ENCODE data around the gene KIFAP3.

KIFAP3 gene

GRCh38 chr1:169893645-169894423, 180.7 kb downstream of the KIFAP3 start, which contains the start of gene SCYL3:
SCYL3 (minus strand) TSS chr1:169893896; CDS start chr1:169888840, 5,056 bp downstream.
- CTCF ChIA-PET, result interaction anchor here (1.0 to 1.1 kb wide), 2 partner anchors 9 to 10 kb away, joined by 3 to 4 read pairs; no protein-coding TSS in a partner anchor
- DNase-seq (ENCODE audit: low read depth, low spot score), result peak; percentile 90
- peak within 1 kb of the TSS; percentile 94 for H3K4me3 ChIP-seq (ENCODE audit: low read depth, low read length)
- POLR2A ChIA-PET, result interaction anchor here (0.6 to 1.2 kb wide), 4 partner anchors 13 to 765 kb away, joined by 3 to 5 read pairs (median 4); partner anchors contain the start of gene SLC19A2
- TF ChIP-seq CTCF (IDR thresholded peaks at IDR 0.05; ENCODE audit: insufficient read depth, low read length, missing control alignments), result no peak

GRCh38 chr1:169892927-169893644, 181.4 kb downstream of the KIFAP3 start:
- no peak for DNase-seq (ENCODE audit: low read depth, low spot score)
- ChIA-PET CTCF (interaction anchor here (1.1 kb wide), 1 partner anchor 9 kb away, joined by 4 read pairs; no protein-coding TSS in a partner anchor), POLR2A (interaction anchor here (0.6 to 1.2 kb wide), 3 partner anchors 19 to 765 kb away, joined by 3 to 4 read pairs (median 4); partner anchors contain the start of gene SLC19A2)
- H3K4me3 ChIP-seq (ENCODE audit: low read depth, low read length), result peak overlapping the region; percentile 94
- no peak for TF ChIP-seq CTCF (IDR thresholded peaks at IDR 0.05; ENCODE audit: insufficient read depth, low read length, missing control alignments)

GRCh38 chr1:169892176-169892926, 182.1 kb downstream of the KIFAP3 start:
- peak overlapping the region; percentile 94 for H3K4me3 ChIP-seq (ENCODE audit: low read depth, low read length)
- ChIA-PET CTCF (interaction anchor here (1.1 kb wide), 1 partner anchor 8 kb away, joined by 4 read pairs; no protein-coding TSS in a partner anchor), POLR2A (no interaction called here)
- DNase-seq (ENCODE audit: low read depth, low spot score), result no peak
- no peak for TF ChIP-seq CTCF (IDR thresholded peaks at IDR 0.05; ENCODE audit: insufficient read depth, low read length, missing control alignments)

GRCh38 chr1:169891539-169891885, 183.0 kb downstream of the KIFAP3 start:
- no peak for DNase-seq (ENCODE audit: low read depth, low spot score)
- CTCF ChIA-PET, result interaction anchor here (1.0 kb wide), 1 partner anchor 82 kb away, joined by 3 read pairs; no protein-coding TSS in a partner anchor
- TF ChIP-seq CTCF (IDR thresholded peaks at IDR 0.05; ENCODE audit: insufficient read depth, low read length, missing control alignments), result no peak
- no peak overlapping the region for H3K4me3 ChIP-seq (ENCODE audit: low read depth, low read length)
- POLR2A ChIA-PET, result interaction anchor here (0.7 kb wide), 1 partner anchor 696 kb away, joined by 3 read pairs; no protein-coding TSS in a partner anchor

- DNase-seq (ENCODE audit: low read depth, low spot score), result no peak
- ChIA-PET POLR2A (interaction anchor here (0.7 kb wide), 1 partner anchor 696 kb away, joined by 3 read pairs; no protein-coding TSS in a partner anchor), CTCF (interaction anchor here (1.0 kb wide), 1 partner anchor 81 kb away, joined by 3 read pairs; no protein-coding TSS in a partner anchor)
- no peak overlapping the region for H3K4me3 ChIP-seq (ENCODE audit: low read depth, low read length)
- TF ChIP-seq CTCF (IDR thresholded peaks at IDR 0.05; ENCODE audit: insufficient read depth, low read length, missing control alignments), result no peak
Measured at GRCh38 chr1:169890761-169891538, 183.5 kb downstream of the KIFAP3 start.

All from AG04449 (cell line).